Amygdala (tissue), 56 donors: ENCODE measurements around the gene KCNJ3.
A peak's percentile ranks its signal among the peaks of the same experiment; 100 is the strongest.

Source experiments
- DNase-seq, 56 donors: peaks; one replicate each; lab custom pipeline; 2025; lab: John Stamatoyannopoulos, UW

Gene KCNJ3

GRCh38 chr2:154704991-154705390 is 6.5 kb downstream of the KCNJ3 start:
- no peak for DNase-seq

- no peak for DNase-seq
Measured at GRCh38 chr2:154706660-154707059, 8.2 kb downstream of the KCNJ3 start.

GRCh38 chr2:154707994-154708575 is 9.6 kb downstream of the KCNJ3 start:
- no peak for DNase-seq

GRCh38 chr2:154709215-154709614 is 10.7 kb downstream of the KCNJ3 start:
- DNase-seq = peak in 2 of 56 donors; percentile 6 to 7

- DNase-seq = no peak
Measured at GRCh38 chr2:154710078-154710477, 11.6 kb downstream of the KCNJ3 start.

GRCh38 chr2:154710685-154711084 is 12.2 kb downstream of the KCNJ3 start:
- no peak for DNase-seq

- DNase-seq = no peak
Measured at GRCh38 chr2:154713675-154714074, 15.2 kb downstream of the KCNJ3 start.

GRCh38 chr2:154720651-154721050 is 22.2 kb downstream of the KCNJ3 start:
- DNase-seq = no peak

GRCh38 chr2:154724194-154724797 is 25.8 kb downstream of the KCNJ3 start:
- DNase-seq = no peak

- DNase-seq = no peak
Measured at GRCh38 chr2:154740361-154740760, 41.9 kb downstream of the KCNJ3 start.

GRCh38 chr2:154758871-154759270 is 60.4 kb downstream of the KCNJ3 start:
- no peak for DNase-seq

GRCh38 chr2:154762638-154763037 is 64.1 kb downstream of the KCNJ3 start:
- DNase-seq = no peak

- DNase-seq = no peak
Measured at GRCh38 chr2:154771664-154772284, 73.3 kb downstream of the KCNJ3 start.

- DNase-seq = no peak
Measured at GRCh38 chr2:154776825-154777224, 78.3 kb downstream of the KCNJ3 start.

- no peak for DNase-seq
Measured at GRCh38 chr2:154794406-154794805, 95.9 kb downstream of the KCNJ3 start.

GRCh38 chr2:154795651-154796050 is 97.2 kb downstream of the KCNJ3 start:
- no peak for DNase-seq

GRCh38 chr2:154804451-154804850 is 106.0 kb downstream of the KCNJ3 start:
- no peak for DNase-seq

GRCh38 chr2:154813636-154814035 is 115.1 kb downstream of the KCNJ3 start:
- no peak for DNase-seq

GRCh38 chr2:154814856-154815255 is 116.4 kb downstream of the KCNJ3 start:
- no peak for DNase-seq

GRCh38 chr2:154825358-154825757 is 126.9 kb downstream of the KCNJ3 start:
- no peak for DNase-seq

GRCh38 chr2:154826827-154827226 is 128.3 kb downstream of the KCNJ3 start:
- no peak for DNase-seq

GRCh38 chr2:154827286-154827685 is 128.8 kb downstream of the KCNJ3 start:
- no peak for DNase-seq
